IMR-90 (cell line): ENCODE data around the gene AIF1. TPM values are rescaled to one million over a fixed set of nuclear protein-coding genes. Genes with fewer than 3 reads are reported as not detected.

ENCODE experiments used
- ATAC-seq: fragments of 200-7000 bp; cut with Tn5 transposase; 2 replicates; pipeline ENCODE4 v1.9.1; 2020; ENCODE audit warnings: low read depth, mild to moderate bottlenecking, moderate library complexity
- BruUV-seq: library from RNA; stranded (reverse); fragments of 400-500 nt; replicated peaks from 2 replicates; lab custom pipeline; 2021; lab: Mats Ljungman, UMichigan
- CTCF ChIA-PET: fragments of 300-600 bp; formaldehyde crosslinking; extraction: SDS; loops from one replicate; lab custom pipeline; 2021; ENCODE audit warnings: antibody characterized with exemption; lab: Yijun Ruan, JAX
- POLR2A ChIA-PET: fragments of 300-600 bp; sonication (Branson Sonifier 250); formaldehyde crosslinking; loops from one replicate; lab custom pipeline; 2022; ENCODE audit warnings: antibody characterized with exemption; ENCODE audit not compliant: unreplicated experiment; lab: Charles Lee
- DNase-seq: peaks from one replicate; pipeline ENCODE4 v3.0.0; 2013
- H2AFZ ChIP-seq: replicated peaks from 2 replicates; pipeline ENCODE3; 2013; ENCODE audit warnings: low read length, mild to moderate bottlenecking; ENCODE audit not compliant: poor library complexity
- H2AK5ac ChIP-seq: 2 replicates; pipeline ENCODE4 v1.6.1; 2013; ENCODE audit warnings: low read depth, low read length, inconsistent platforms
- H2AK9ac ChIP-seq: replicated peaks from 2 replicates; pipeline ENCODE3; 2013; ENCODE audit warnings: mild to moderate bottlenecking, low read depth, low read length, moderate library complexity; ENCODE audit not compliant: poor library complexity
- H2BK120ac ChIP-seq: 2 replicates; pipeline ENCODE4 v1.6.1; 2013; ENCODE audit warnings: low read depth, low read length, inconsistent platforms
- H2BK15ac ChIP-seq: 3 replicates; pipeline ENCODE4 v1.6.1; 2013; ENCODE audit warnings: low read depth, low read length, inconsistent platforms
- H2BK20ac ChIP-seq: 2 replicates; pipeline ENCODE4 v1.6.1; 2013; ENCODE audit warnings: low read depth, mild to moderate bottlenecking, inconsistent platforms, low read length, moderate library complexity
- H2BK5ac ChIP-seq: 2 replicates; pipeline ENCODE4 v1.6.1; 2013; ENCODE audit warnings: mild to moderate bottlenecking, low read depth, low read length, inconsistent platforms; ENCODE audit not compliant: poor library complexity, severe bottlenecking
- H3K14ac ChIP-seq: replicated peaks from 2 replicates; pipeline ENCODE4 v1.6.1; 2013; ENCODE audit warnings: low read depth, low read length, inconsistent platforms
- H3K18ac ChIP-seq: 2 replicates; pipeline ENCODE4 v1.6.1; 2013; ENCODE audit warnings: low read depth, low read length, control low read depth
- H3K23ac ChIP-seq: 2 replicates; pipeline ENCODE4 v1.6.1; 2013; ENCODE audit warnings: low read depth, low read length, inconsistent platforms
- H3K27ac ChIP-seq: 2 replicates; pipeline ENCODE4 v1.5.1; 2013; ENCODE audit warnings: mild to moderate bottlenecking, control low read depth, low read length; ENCODE audit not compliant: insufficient read depth
- H3K27me3 ChIP-seq: 2 replicates; pipeline ENCODE4 v1.6.1; 2013; ENCODE audit warnings: low read length; ENCODE audit not compliant: control insufficient read depth, insufficient read depth
- H3K36me3 ChIP-seq: 2 replicates; pipeline ENCODE4 v1.6.1; 2013; ENCODE audit warnings: low read length, mixed read lengths; ENCODE audit not compliant: control insufficient read depth, insufficient read depth
- H3K4ac ChIP-seq: 2 replicates; pipeline ENCODE4 v1.6.1; 2013; ENCODE audit warnings: low read depth, low read length, inconsistent platforms
- H3K4me1 ChIP-seq: 2 replicates; pipeline ENCODE4 v1.6.1; 2013; ENCODE audit warnings: low read length, mixed read lengths; ENCODE audit not compliant: control insufficient read depth, insufficient read depth
- H3K4me2 ChIP-seq: 2 replicates; pipeline ENCODE4 v1.6.1; 2013; ENCODE audit warnings: low read depth, mild to moderate bottlenecking, control low read depth, low read length, moderate library complexity
- H3K4me3 ChIP-seq: 2 replicates; pipeline ENCODE4 v1.5.1; 2013; ENCODE audit warnings: low read depth, mild to moderate bottlenecking, control low read depth, low read length, moderate library complexity; ENCODE audit not compliant: insufficient read depth
- H3K56ac ChIP-seq: 2 replicates; pipeline ENCODE4 v1.6.1; 2013; ENCODE audit warnings: low read length, inconsistent platforms; ENCODE audit not compliant: insufficient read depth; ENCODE audit errors: extremely low read depth
- H3K79me1 ChIP-seq, 2 experiments: 2 replicates each; pipeline ENCODE4 v1.6.1; 2013; ENCODE audit warnings: low read length in 2 of 2, inconsistent platforms in 1 of 2, low read depth in 1 of 2
- H3K9ac ChIP-seq: 2 replicates; pipeline ENCODE4 v1.6.1; 2013; ENCODE audit warnings: low read depth, low read length, control low read depth
- H3K9me1 ChIP-seq: 2 replicates; pipeline ENCODE4 v1.6.1; 2013; ENCODE audit warnings: low read length, inconsistent platforms; ENCODE audit not compliant: insufficient read depth
- H3K9me3 ChIP-seq: 2 replicates; pipeline ENCODE4 v1.6.1; 2013; ENCODE audit warnings: low read length; ENCODE audit not compliant: control insufficient read depth, insufficient read depth
- H4K20me1 ChIP-seq: 2 replicates; pipeline ENCODE4 v1.6.1; 2013; ENCODE audit warnings: low read length, inconsistent platforms; ENCODE audit not compliant: insufficient read depth
- H4K5ac ChIP-seq: 2 replicates; pipeline ENCODE4 v1.6.1; 2013; ENCODE audit warnings: mild to moderate bottlenecking, low read depth, low read length, control low read depth
- H4K8ac ChIP-seq, 2 experiments: 2 replicates each; pipeline ENCODE4 v1.6.1; 2013; ENCODE audit warnings: low read depth in 2 of 2, low read length in 2 of 2, control low read depth in 1 of 2, inconsistent platforms in 1 of 2
- H4K91ac ChIP-seq: 2 replicates; pipeline ENCODE4 v1.6.1; 2013; ENCODE audit warnings: low read depth, low read length, inconsistent platforms; ENCODE audit not compliant: insufficient read depth
- BHLHE40 ChIP-seq: fragments of 150-350 bp; IDR thresholded peaks from 2 replicates; pipeline ENCODE4 v1.6.1; 2016; ENCODE audit warnings: mild to moderate bottlenecking, low read depth, low read length
- CEBPB ChIP-seq: IDR thresholded peaks from 2 replicates; pipeline ENCODE4 v1.6.1; 2012; ENCODE audit warnings: low read depth, low read length, improper control_type of control experiment
- CHD1 ChIP-seq: IDR thresholded peaks from 2 replicates; pipeline ENCODE4 v1.6.1; 2012; ENCODE audit warnings: low read depth, low read length, improper control_type of control experiment
- CTCF ChIP-seq: conservative IDR thresholded peaks from 2 replicates; pipeline ENCODE4 v1.5.1; 2012; ENCODE audit warnings: mild to moderate bottlenecking, low read depth, low read length, improper control_type of control experiment
- FOS ChIP-seq: fragments of 150-350 bp; IDR thresholded peaks from 2 replicates; pipeline ENCODE4 v1.6.1; 2016; ENCODE audit warnings: low read depth, low read length
- MAFK ChIP-seq: IDR thresholded peaks from 2 replicates; pipeline ENCODE4 v1.6.1; 2012; ENCODE audit warnings: low read depth, low read length, improper control_type of control experiment
- MAZ ChIP-seq: IDR thresholded peaks from 2 replicates; pipeline ENCODE4 v1.6.1; 2012; ENCODE audit warnings: low read depth, mild to moderate bottlenecking, low read length, improper control_type of control experiment, moderate library complexity, borderline replicate concordance
- MXI1 ChIP-seq: IDR thresholded peaks from 2 replicates; pipeline ENCODE4 v1.6.1; 2012; ENCODE audit warnings: low read depth, mild to moderate bottlenecking, low read length, moderate library complexity, borderline replicate concordance
- NFE2L2 ChIP-seq: fragments of 150-350 bp; IDR thresholded peaks from 2 replicates; pipeline ENCODE4 v1.6.1; 2016; ENCODE audit warnings: low read depth, mild to moderate bottlenecking, low read length
- POLR2A ChIP-seq: IDR thresholded peaks from 2 replicates; pipeline ENCODE4 v1.6.1; 2012; ENCODE audit warnings: mild to moderate bottlenecking, low read depth, low read length
- RAD21 ChIP-seq: IDR thresholded peaks from 2 replicates; pipeline ENCODE4 v1.6.1; 2012; ENCODE audit warnings: low read length, improper control_type of control experiment
- RCOR1 ChIP-seq: IDR thresholded peaks from 2 replicates; pipeline ENCODE4 v1.6.1; 2012; ENCODE audit warnings: mild to moderate bottlenecking, low read length, improper control_type of control experiment; ENCODE audit not compliant: insufficient replicate concordance
- RFX5 ChIP-seq: IDR thresholded peaks from 2 replicates; pipeline ENCODE4 v1.8.0; 2012; ENCODE audit warnings: low read depth, mild to moderate bottlenecking, low read length, moderate library complexity
- SMC3 ChIP-seq: fragments of 150-350 bp; IDR thresholded peaks from 2 replicates; pipeline ENCODE4 v1.6.1; 2016; ENCODE audit warnings: low read depth, mild to moderate bottlenecking, antibody characterized with exemption, low read length, moderate library complexity
- WGBS, 2 experiments: methylation state at CpG; one replicate each; pipeline versions ENCODE4 v1.1.5 to v1.1.7; 2013; ENCODE audit warnings: missing lambda C conversion rate in 2 of 2; ENCODE audit not compliant: insufficient read length in 1 of 2; ENCODE audit errors: extremely low coverage in 2 of 2; 5-methylcytosine and 5-hydroxymethylcytosine counted together
- dilution Hi-C: fragments of 300-500 bp; cut with HindIII; formaldehyde crosslinking; loops from one replicate; pipeline ENCODE4 v1.14.3; 2018; ENCODE audit warnings: low sequenced_read_pairs; ENCODE audit not compliant: unreplicated experiment
- in situ Hi-C: fragments of 300-500 bp; cut with MboI; formaldehyde crosslinking; loops from 3 replicates; pipeline ENCODE4 v1.14.3; 2019; ENCODE audit warnings: low sequenced_read_pairs, inconsistent platforms, mixed read lengths
- intact Hi-C: fragments of 100-400 bp; cut with micrococcal nuclease; formaldehyde crosslinking; loops from 2 replicates; pipeline ENCODE4 v1.10.0; 2022
- polyA plus RNA-seq, 3 experiments: library from polyadenylated mRNA; depleted of rRNA; stranded (reverse); fragments of >200 nt; gene quantifications; 2 replicates each; pipeline ENCODE4 v1.2.3, GENCODE V29; 2012; ENCODE audit warnings: low replicate concordance in 1 of 3
- total RNA-seq: library from RNA; depleted of rRNA; stranded (reverse); fragments of >200 nt; gene quantifications from 2 replicates; pipeline ENCODE4 v1.2.3, GENCODE V29; 2012
- TF ChIP-seq, protein P1 (sequence below): fragments of 150-350 bp; IDR thresholded peaks from 2 replicates; pipeline ENCODE4 v1.6.1; 2016; ENCODE audit warnings: low read depth, mild to moderate bottlenecking, low read length, moderate library complexity, borderline replicate concordance
- TF ChIP-seq, protein P2 (sequence below): fragments of 150-350 bp; IDR thresholded peaks from 2 replicates; pipeline ENCODE4 v1.6.1; 2017; ENCODE audit warnings: mild to moderate bottlenecking, antibody characterized with exemption, low read length, low read depth

AIF1 gene
- total and polyA plus RNA-seq, 2 of the 4 experiments (the other 2 are of a cell fraction), result not detected

GRCh38 chr6:31634969-31635575, 20.0 kb downstream of the AIF1 start:
- no peaks in the 10 kb centered on the region for H3K27me3 ChIP-seq
- H3K4me2 ChIP-seq, result no peak overlapping the region
- peaks cover 85% of the 10 kb centered on the region for H3K36me3 ChIP-seq
- H3K56ac ChIP-seq, result no peak overlapping the region
- 83% methylated on average over 7 of the region's 11 CpGs; no CpG with 5 or more reads in 1 of the 2 experiments for WGBS, 2 experiments
- in situ Hi-C loops, result no loop called here
- no peak overlapping the region for H4K5ac ChIP-seq
- H3K79me1 ChIP-seq, result peaks cover 29 to 39% of the 10 kb centered on the region in 2 experiments
- H3K23ac ChIP-seq, result no peak overlapping the region
- H4K20me1 ChIP-seq, result peaks cover 28% of the 10 kb centered on the region
- no peak overlapping the region for H2BK120ac ChIP-seq
- no peak overlapping the region for H3K18ac ChIP-seq
- no peak overlapping the region for H2BK20ac ChIP-seq
- no peaks in the 10 kb centered on the region; the same call in 1 of the 2 replicates for H3K4me1 ChIP-seq
- no peak overlapping the region for H3K4ac ChIP-seq
- CTCF ChIA-PET, result no interaction called here
- TF ChIP-seq NFE2L2 (no peak), FOS (no peak), RFX5 (no peak), RCOR1 (no peak), MXI1 (no peak), CEBPB (no peak), CTCF (no peak), MAZ (no peak), CHD1 (no peak), POLR2A (no peak), SMC3 (no peak), MAFK (no peak), RAD21 (no peak), BHLHE40 (no peak)
- TF ChIP-seq, protein P1, sequence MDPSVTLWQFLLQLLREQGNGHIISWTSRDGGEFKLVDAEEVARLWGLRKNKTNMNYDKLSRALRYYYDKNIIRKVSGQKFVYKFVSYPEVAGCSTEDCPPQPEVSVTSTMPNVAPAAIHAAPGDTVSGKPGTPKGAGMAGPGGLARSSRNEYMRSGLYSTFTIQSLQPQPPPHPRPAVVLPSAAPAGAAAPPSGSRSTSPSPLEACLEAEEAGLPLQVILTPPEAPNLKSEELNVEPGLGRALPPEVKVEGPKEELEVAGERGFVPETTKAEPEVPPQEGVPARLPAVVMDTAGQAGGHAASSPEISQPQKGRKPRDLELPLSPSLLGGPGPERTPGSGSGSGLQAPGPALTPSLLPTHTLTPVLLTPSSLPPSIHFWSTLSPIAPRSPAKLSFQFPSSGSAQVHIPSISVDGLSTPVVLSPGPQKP, result no peak
- TF ChIP-seq, protein P2, sequence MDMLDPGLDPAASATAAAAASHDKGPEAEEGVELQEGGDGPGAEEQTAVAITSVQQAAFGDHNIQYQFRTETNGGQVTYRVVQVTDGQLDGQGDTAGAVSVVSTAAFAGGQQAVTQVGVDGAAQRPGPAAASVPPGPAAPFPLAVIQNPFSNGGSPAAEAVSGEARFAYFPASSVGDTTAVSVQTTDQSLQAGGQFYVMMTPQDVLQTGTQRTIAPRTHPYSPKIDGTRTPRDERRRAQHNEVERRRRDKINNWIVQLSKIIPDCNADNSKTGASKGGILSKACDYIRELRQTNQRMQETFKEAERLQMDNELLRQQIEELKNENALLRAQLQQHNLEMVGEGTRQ, result no peak
- H4K8ac ChIP-seq, result no peak overlapping the region
- no peak for ATAC-seq
- dilution Hi-C loops, result no loop called here
- no peak overlapping the region for H3K14ac ChIP-seq
- intact Hi-C loops, result no loop called here
- no peaks in the 10 kb centered on the region for H3K9me1 ChIP-seq
- H2AK9ac ChIP-seq, result peak overlapping the region; percentile 3
- H2AK5ac ChIP-seq, result no peak overlapping the region
- H2BK5ac ChIP-seq, result no peak overlapping the region
- no peaks in the 10 kb centered on the region for H3K9me3 ChIP-seq
- no peak overlapping the region for H2BK15ac ChIP-seq
- H3K9ac ChIP-seq, result no peak overlapping the region
- no peak overlapping the region for H3K4me3 ChIP-seq
- POLR2A ChIA-PET, result no interaction called here
- no peak overlapping the region for H2AFZ ChIP-seq
- DNase-seq, result no peak
- no peak overlapping the region for H4K91ac ChIP-seq
- BruUV-seq, result no TSS peak
- no peak overlapping the region for H3K27ac ChIP-seq
